Glomerular visceral epithelial cell (primary cell): ENCODE measurements around the gene LIMS4.
"Not testable (repeated sequence)": the region's sequence is repeated elsewhere in the genome, so short reads cannot be mapped to it uniquely, and the experiment has no call there.

Experiments used
- DNase-seq: peaks from one replicate; pipeline ENCODE4 v3.0.0-alpha.2; 2016; ENCODE audit errors: extremely low spot score

The LIMS4 gene

DNA sequence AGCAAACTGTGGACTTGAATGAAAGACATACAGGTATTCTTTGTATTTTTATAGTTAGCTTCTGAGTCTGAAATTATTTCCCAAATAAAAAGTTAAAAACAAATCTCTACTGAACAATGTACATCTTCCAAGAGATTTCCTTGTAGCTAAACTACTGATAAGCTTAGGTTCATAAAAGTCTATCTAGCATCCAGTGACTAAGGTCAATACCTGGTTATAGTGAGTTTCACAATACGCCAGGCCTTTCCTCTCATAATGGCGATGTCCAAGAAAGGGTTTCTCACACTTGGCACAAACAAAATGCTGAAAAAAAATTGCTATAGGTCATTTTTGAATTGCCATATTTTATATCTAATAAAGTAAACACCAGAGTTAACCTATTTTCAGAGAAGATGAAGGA lies 21.7 kb downstream of the LIMS4 start:
- DNase-seq: not testable (repeated sequence)

DNA sequence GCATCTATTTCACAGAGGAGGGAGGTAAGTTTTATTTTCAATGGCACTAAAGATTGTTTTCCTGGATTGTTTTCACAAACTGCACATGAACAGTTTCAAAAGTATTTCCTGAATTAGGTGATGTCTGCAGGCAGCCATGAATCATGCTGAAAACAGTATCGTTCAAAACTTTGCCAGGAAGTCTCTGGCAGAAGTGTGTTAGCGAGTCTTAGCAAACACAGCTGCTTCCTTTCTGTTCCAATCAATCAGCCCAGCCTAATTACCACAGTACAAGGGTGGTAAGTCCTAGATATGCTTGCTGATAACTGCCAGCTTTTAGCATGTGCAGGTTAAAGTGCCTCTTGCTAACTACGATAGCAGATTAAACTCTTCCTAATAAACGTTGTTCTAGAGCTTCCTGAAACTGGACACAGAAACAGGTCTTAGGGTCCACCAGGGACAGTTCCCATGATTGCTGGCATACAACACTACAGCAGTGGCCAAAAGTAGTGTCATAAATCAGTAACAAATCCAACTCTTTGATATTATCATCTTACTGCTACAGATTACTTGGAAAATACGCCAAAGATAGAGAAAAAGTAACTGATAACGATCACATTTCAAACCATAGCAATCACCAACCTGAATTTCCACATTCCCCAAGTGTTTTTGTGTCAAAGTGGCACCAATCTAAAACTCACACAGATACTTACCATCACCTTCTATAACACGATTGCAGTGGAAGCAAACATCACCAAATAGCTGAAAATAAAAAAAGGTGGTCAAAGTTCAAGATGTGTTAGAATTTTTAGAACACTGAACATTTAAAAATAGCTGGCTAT lies 23.3 kb downstream of the LIMS4 start:
- DNase-seq: not testable (repeated sequence)

DNA sequence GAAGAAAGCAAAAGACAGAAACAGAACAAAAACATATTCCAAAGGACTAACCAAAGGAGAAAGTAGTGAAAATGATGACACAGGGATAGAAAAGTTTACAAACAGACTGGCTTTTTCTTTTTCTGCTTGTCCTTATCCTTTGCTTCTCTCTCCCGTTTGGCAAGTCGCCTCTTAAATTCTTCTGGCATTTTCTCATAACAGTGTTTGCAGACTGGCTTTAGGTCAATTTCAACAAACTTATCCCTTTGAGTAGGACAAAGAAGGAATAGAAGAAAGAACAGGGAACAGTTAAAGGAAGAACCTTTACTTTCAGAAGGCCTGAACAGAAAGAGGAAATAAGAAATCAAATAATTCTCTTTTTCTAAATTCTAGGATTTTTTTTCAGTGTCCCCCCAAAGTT lies 26.0 kb downstream of the LIMS4 start:
- DNase-seq: not testable (repeated sequence)

DNA sequence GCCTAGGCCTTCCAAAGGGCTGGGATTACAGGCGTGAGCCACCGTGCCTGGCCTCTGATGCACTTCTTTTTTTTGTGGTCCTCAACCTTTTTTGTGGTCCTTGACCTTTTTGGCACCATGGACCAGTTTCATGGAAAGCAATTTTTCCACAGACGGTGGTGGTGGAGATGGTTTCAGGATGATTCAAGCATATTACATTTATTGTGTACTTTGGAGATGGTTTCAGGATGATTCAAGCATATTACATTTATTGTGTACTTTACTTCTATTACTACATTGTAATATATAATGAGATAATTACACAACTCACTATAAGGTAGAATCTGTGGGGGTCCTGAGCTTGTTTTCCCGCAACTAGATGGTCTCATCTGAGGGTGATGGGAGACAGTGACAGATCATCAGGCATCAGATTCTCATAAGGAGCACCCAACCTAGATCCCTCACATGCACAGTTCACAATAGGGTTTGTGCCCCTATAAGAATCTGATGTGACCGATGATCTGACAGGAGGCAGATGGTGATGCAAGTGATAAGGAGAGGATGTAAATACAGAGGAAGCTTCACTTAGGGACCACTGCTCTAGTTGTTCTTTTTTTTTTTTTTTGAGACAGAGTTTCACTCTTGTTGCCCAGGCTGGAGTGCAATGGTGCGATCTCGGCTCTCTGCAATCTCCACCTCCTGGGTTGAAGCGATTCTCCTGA lies 29.2 kb downstream of the LIMS4 start:
- not testable (repeated sequence) for DNase-seq

DNA sequence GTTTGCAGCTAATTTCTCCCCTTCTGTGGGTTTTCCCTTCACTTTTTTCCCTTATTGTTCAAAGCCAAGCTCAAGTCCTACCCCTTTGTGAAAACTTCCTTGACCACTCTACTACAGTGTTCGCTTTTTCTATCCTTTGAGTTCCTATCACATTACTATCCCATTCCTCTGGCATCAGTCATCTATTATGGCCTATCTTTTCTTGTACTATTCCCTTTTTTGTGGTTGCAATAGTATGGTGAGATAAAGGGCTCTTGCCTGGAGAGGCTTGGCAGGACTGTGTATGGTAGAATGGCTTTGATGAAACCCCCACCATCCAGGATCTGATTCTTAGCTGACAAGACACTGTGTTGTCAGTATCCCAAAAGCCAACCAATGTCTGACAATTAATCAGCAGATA lies 30.7 kb downstream of the LIMS4 start:
- not testable (repeated sequence) for DNase-seq

DNA sequence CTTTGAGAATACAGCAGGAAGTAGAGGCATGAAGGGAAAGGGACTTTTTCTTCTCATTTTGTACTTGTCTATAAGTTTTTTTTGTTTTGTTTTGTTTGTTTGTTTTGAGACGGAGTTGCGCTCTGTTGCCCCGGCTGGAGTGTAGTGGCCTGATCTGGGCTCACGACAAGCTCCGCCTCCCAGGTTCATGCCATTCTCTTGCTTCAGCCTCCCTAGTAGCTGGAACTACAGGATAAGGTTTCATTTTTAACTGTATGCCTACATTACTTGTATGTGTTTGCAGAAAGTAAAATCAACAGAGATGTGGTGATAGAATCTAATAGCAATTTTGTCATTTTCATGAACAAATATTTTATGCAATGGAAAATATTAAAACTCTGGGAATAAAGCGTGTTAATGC lies 38.1 kb downstream of the LIMS4 start:
- not testable (repeated sequence) for DNase-seq

DNA sequence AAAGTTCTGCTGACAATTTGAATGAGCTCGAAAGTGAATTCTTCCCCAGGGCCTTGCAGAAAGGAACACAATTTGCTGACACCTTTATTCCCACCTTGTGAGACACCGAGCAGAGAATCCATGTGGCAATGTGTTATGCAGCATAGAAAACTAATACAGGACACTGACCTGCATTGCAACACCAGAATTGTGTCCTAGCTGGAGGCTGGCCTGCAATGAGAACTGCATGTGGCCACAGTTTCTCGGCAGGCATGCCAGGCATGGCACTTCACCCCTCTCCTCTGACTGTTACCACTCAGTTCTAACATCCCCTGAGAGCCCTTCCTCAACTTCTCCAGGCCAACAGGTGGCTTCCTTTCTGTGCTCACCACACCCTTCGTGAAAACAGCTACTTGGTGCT lies 46.9 kb downstream of the LIMS4 start:
- DNase-seq: not testable (repeated sequence)

DNA sequence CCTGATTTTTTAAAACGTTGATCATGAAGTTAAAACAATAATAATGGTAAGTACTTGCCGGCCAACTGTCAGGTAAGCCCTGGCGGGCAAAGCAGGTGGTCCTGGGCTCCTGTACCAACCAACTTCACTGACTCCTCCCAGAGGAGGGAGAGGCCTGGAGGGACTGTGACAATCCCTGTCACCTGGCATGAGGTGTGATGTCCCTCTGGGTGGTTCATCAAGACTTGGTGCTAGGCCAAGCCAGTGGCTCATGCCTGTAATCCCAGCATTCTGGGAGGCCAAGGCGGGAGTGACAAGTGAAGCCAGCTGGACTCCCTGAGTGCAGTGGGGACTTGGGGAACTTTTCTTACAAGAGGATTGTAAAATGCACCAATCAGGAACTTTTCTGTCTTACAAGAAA lies 48.2 kb downstream of the LIMS4 start:
- not testable (repeated sequence) for DNase-seq

DNA sequence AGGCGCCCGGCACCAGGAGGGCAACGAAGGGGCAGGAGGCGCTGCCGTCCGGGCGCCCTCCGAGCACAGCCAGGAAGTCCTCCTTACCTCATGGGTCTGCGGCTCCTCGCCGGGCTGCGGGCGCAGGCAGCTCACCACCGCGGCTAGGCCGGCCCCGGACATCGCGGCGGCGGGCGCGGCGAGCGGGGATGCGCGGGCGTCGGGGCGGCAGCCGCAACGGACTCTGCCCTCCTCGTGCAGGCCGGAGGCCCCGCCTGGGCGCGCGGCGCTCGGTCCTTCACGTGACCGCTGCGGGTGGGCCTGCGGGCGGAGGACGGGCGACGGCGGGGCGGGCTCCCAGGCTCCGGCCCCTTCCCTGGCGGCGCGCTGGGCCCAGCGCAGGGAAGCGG lies 49.0 kb downstream of the LIMS4 start:
- not testable (repeated sequence) for DNase-seq

DNA sequence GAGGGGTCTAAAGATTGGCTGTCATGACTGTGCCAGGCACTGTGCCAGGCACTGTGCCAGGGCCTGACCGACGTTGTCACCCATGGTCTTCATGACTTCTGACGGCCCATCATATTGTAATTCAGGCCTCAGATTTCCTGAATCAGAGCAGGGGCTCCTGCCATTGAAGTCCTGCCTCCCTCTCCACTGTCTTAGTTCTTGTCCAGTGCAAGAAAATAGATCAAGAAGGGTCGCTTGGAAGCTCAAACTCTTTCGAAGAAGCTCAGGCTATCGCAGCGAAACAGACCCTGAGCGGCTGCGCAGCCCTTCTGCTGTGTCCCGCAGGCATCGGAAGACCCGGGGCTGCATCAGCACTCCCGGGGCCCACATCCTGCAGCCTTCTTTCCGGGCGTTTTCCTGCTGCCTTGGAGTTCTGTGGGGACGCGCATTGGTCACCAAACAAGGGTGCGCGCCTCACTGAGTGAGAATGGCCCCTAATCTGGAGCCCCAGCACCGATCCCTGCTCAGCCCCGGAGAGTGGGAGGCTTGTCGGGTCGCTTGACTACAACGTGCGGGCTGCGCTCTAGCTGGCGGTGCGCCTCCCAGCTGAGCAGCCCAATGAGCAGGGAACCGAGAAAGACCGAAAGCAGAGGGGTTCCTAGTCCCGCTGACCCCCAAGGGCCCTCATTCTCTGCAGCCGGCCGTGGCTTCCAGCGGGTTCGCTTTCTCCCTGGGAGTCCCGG lies 49.6 kb downstream of the LIMS4 start:
- DNase-seq: not testable (repeated sequence)

DNA sequence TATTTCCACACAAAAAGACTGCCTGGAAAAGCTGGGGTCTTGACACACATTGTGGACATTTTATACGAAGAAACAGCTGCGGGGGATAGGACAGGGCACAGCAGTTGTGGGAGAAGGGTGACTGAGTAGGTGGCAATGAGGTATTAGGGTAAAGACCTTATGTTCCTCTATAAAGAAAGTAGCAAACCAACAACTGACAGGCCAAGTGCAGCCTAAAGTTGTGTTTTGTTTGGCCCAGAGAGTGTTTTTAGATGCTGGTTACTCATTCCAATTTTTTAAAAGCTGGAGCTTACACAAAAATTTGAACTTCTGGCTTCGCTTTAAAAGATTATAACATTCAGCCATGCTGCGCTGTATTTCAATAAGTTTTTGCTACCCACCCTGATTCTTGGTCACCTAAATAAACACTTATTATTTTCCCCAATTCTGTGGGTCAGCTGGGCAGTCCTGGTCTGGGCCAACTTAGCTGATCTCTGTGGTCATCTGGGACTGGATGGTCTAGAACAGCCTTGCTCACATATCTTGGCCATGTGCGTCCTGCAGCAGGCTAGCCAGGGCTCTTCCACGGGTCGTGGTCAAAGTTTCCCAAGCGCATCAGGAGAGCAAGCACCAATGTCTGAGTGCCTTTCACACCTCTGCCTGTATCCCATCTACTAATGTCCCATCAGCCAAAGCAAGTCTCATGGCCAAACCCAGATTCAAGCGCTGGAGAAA lies 51.8 kb downstream of the LIMS4 start:
- DNase-seq: not testable (repeated sequence)

DNA sequence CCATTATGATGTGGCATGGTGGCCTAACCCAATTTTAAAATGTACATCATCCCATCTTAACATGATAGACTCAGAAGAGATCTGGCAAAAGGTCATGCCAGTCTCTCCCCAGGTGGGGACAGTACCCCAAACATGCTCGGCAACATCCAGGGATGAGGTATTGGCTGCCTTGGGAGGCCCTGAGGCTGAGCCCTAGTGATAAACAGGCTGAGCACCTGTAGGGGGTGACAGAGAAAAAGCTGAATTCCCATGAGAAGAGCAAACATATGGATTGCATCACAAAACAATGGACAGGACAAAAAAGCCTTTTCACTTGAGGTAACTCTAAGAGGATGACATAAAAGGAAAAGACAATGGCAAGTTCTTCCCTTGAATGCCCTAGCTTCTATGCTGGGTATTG lies 65.5 kb downstream of the LIMS4 start:
- DNase-seq: not testable (repeated sequence)

DNA sequence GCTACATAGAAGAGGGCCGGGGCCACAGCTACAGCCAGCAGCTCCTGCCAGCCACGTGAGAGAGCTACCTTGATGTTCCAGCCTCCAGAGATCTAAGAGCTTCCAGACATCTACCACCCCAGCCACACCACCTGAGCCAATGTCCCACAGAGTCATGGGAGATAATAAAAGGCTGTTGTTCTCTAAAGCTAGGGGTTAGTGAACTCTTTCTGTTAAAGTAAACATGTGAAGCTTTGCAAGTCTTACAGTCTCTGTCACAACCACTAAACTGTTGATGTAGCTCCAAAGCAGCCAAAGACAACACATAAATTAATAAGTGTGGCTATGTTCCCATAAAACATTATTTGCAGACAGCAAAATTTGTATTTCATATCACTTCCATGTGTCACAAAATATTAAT lies 67.6 kb downstream of the LIMS4 start:
- not testable (repeated sequence) for DNase-seq

DNA sequence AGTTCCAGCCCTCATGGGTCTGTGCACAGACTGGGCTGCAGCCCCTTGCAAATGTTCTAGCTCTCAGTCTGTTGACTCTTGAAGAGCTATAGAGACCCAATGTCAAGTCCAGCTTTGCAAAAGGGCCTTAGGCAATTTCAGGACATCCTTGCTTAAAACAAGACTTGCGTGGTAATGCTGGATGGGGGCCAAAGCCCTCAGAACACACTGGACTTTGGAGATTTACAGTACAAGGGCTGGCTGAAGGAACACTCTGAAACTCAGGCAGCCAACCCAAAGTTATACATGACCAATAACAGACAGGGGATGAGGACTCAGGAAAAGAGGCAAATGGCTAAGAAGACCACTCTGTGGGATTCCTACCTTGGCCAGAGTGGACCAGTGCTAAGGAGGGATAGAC lies 68.4 kb downstream of the LIMS4 start:
- DNase-seq: not testable (repeated sequence)

DNA sequence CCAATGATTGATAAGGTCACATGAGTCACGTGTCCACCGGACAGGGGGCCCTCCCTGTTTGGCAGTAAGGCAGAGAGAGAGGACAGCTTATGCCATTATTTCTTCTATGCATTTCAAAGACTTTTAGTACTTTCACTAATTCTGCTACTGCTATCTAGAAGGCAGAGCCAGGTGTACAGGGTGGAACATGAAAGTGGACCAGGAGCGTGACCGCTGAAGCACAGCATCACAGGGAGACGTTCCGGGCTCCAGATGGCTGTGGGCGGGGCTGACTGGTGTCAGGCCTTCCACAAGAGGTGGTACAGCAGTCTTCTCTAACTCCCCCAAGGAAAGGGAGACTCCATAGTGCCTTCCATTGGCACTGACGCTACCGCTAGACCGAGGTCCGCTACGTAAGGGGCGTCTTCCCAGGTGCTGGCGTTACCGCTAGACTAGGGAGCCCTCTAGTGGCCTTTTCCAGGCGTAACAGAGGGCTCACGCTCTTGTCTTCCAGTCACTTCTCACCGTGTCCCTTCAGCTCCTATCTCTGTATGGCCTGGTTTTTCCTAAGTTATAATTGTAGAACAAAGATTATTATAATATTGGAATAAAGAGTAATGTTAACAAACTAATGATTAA lies 71.5 kb downstream of the LIMS4 start:
- DNase-seq: not testable (repeated sequence)

DNA sequence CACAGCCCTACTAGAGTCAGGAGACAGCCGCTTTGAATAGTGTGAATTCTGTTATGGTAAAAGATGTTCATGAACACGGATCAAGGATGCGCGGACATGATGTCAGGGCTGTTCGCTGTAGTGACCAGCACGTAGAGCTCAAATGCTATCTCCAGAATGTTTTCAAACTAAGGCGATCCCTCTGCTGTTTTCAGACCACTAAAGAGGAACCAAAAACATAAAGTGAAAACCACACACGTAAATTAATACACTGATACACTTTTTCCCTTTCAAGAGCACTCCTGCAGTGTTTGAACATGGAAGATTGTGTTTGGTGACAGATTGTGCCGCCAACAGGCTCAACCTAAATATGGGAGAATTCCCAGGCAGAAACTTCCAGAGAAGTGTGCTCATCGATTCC lies 73.2 kb downstream of the LIMS4 start:
- DNase-seq: not testable (repeated sequence)

DNA sequence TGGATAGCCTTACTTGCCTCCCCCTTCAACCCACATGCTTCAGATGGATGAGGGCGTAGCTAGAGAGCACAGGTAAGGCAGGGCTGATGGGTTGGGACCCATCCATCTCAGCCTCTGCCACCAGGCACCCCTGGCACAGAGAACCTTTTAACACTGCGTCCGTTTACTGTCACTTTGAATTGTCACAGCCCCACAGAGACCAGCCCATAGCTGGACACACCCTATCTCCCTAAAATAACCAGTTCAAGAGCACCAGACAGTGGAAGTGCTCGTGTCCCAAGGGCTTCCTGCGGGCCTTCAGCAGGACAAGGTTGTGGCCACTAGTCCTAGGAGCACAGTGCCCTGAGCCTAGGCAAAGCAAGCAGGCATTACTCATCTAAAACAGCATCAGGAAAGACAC lies 76.6 kb downstream of the LIMS4 start:
- DNase-seq: not testable (repeated sequence)
